LNCAP (cell line): ENCODE results near the gene INPP4B.

Experiments used
- CTCF ChIP-seq: fragments of 450-650 bp; IDR thresholded peaks from 2 replicates; pipeline ENCODE4 v1.5.1; 2017; ENCODE audit warnings: mild to moderate bottlenecking

Gene INPP4B

GRCh38 chr4:142396279-142396678 is 449.8 kb downstream of the INPP4B start:
- TF ChIP-seq CTCF: no peak

DNA sequence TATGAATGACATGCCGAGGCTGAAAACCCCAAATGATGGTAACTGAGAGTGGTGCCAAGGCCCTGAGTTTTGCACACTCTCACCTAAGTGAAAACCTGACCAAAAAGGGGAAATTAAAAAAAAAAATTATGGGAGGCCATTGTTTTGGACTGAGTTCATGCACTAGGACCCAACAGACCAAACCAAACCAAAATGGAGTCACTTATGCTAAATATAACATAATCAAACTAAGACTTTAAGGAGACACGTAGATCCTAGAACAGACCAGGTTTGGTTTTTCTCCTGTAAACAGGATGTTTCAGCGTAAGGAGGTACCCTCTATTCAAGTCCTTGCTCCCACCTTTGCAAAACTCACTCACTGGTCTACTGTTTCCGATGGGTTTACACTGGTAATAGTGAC is 453.0 kb downstream of the INPP4B start:
- TF ChIP-seq CTCF: no peak

- no peak for TF ChIP-seq CTCF
These were observed 459.2 kb downstream of the INPP4B start for GRCh38 chr4:142386856-142387255.

DNA sequence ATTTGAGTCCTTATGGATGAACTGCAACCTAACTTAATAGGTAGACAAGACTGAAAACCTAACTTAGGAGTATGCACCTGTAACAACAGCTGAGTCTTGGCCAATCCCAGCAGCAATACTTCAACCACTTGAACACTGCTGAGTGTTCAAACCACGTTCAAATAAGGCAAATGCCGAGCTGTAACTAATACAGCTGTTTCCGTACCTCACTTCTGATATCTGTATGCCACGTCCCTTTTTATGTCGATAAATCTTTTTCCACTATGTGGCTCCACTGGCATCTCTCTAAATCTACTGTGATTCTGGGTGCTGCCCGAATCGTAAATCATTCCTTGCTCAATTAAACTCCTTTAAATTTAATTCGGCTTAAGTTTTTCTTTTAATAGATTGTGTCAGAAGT is 459.7 kb downstream of the INPP4B start:
- TF ChIP-seq CTCF: no peak

GRCh38 chr4:142383800-142384470 is 462.2 kb downstream of the INPP4B start:
- no peak for TF ChIP-seq CTCF

DNA sequence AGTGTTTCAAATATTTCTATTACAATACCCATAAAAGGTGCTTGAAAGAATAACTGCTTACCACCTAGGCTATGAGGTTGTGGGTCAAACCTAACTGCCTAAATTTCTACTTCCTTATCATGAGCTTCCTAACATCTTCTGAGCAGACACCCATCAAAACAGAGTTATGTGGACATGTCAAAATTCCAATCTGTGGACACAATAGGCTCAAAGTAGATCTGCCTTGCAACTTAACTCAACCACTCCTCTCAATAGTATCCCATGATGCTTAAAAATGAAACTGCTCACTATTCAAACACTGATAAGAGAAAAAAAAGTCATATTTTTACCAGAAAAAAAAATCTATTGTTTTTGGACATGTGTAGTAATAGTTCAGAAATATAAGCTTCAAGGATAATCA is 462.7 kb downstream of the INPP4B start:
- TF ChIP-seq CTCF: no peak

DNA sequence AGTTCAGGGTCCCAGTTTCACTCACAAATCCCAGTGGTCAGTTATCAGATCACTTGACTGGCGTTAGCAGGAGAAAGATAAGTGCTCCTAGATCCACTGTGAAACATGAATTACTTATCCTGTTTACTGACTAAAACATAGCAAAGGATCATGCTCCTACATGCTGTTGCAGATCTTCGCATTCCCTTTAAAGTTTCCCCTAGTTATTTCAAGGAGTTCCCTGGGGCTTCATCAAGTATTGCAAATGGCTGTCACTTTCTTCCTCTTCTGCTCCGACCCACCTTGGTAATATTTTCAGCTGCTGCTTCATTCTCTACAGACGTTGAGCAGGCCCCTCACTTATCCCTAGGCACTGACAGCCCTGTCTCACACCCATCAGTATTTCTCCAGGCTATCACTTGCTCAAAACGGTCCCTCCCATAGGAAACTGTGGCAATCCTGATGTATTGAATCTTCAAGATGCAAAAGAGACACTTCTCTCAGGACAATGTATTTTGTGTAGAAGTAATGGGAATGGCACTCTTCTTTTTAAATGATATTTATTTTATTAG is 466.0 kb downstream of the INPP4B start:
- no peak for TF ChIP-seq CTCF
